Stomach (tissue), 9 donors: ENCODE data around the gene RRAS2. TPM values are rescaled to one million over a fixed set of nuclear protein-coding genes. Genes with fewer than 3 reads are reported as not detected.

Experiments used
- DNase-seq, 2 donors: peaks; one replicate each; pipeline versions ENCODE4 v3.0.0 to v3.0.0-alpha.2; 2013 to 2019
- H3K27ac ChIP-seq, 5 donors: fragments of 200-600 bp in 4 of 5; sonication (generic) in 4 of 5; one replicate each; pipeline ENCODE4 v1.5.1; 2013 to 2019; ENCODE audit warnings: mild to moderate bottlenecking in 1 of 5, moderate library complexity in 1 of 5
- H3K27me3 ChIP-seq, 3 donors: fragments of 200-600 bp; sonication (generic); one replicate each; pipeline ENCODE4 v1.5.1; 2017 to 2019; ENCODE audit warnings: mixed run types in 1 of 3
- H3K36me3 ChIP-seq, 4 donors: fragments of 200-600 bp; sonication (generic); 1 replicate in 3 of 4; 2 replicates in 1 of 4; pipeline ENCODE4 v1.5.1; 2016 to 2019
- H3K4me1 ChIP-seq, 4 donors: fragments of 200-600 bp; sonication (generic); one replicate each; pipeline ENCODE4 v1.5.1; 2016 to 2019
- H3K4me3 ChIP-seq, 4 donors: fragments of 200-600 bp; sonication (generic) in 3 of 4; one replicate each; pipeline ENCODE4 v1.5.1; 2016 to 2019; ENCODE audit warnings: mild to moderate bottlenecking in 1 of 4
- H3K9me3 ChIP-seq, 4 donors: fragments of 200-600 bp; sonication (generic); one replicate each; pipeline ENCODE4 v1.5.1; 2016 to 2019
- CTCF ChIP-seq, 7 experiments: fragments of 450-650 bp in 4 of 7; fragments of 200-600 bp in 3 of 7; sonication (generic) in 3 of 7; IDR thresholded peaks; one replicate each; pipeline ENCODE4 v1.5.1; 2016 to 2019; ENCODE audit warnings: antibody characterized with exemption in 7 of 7, control low read depth in 2 of 7, mild to moderate bottlenecking in 1 of 7
- EP300 ChIP-seq: sonication (generic); formaldehyde crosslinking; IDR thresholded peaks from one replicate; pipeline ENCODE4 v1.6.1; 2017; ENCODE audit warnings: antibody characterized with exemption
- POLR2A ChIP-seq, 4 donors: fragments of 450-650 bp; IDR thresholded peaks; one replicate each; pipeline ENCODE4 v1.6.1; 2016; ENCODE audit warnings: antibody characterized with exemption in 4 of 4, control low read depth in 2 of 4, mild to moderate bottlenecking in 1 of 4, moderate library complexity in 1 of 4
- POLR2AphosphoS5 ChIP-seq, 3 donors: sonication (generic); formaldehyde crosslinking; IDR thresholded peaks; one replicate each; pipeline ENCODE4 v1.6.1; 2016; ENCODE audit warnings: antibody characterized with exemption in 3 of 3
- WGBS, 5 donors: extraction: QIAGEN DNeasy Blood & Tissue Kit in 3 of 5; methylation state at CpG; one replicate each; pipeline versions ENCODE4 v1.1.5 to v1.1.7; 2013 to 2018; 5-methylcytosine and 5-hydroxymethylcytosine counted together
- intact Hi-C: fragments of 100-400 bp; cut with DNase I; formaldehyde crosslinking; loops from one replicate; pipeline ENCODE4 v1.15.1; 2023; ENCODE audit warnings: low total_unique reads
- polyA plus RNA-seq, 3 donors: library from polyadenylated mRNA; stranded (reverse); fragments of 200-250 nt; gene quantifications; one replicate each; pipeline ENCODE4 v1.2.3, GENCODE V29; 2013
- total RNA-seq, 5 donors: library from RNA; depleted of rRNA; stranded (reverse); fragments of >200 nt; gene quantifications; one replicate each; pipeline versions ENCODE4 v1.1.0 to v1.2.3, GENCODE V29; 2014 to 2016
- donor health status: healthy with polysubstance abuse.
- donor health status: Bipolar disorder and iron deficiency.
- donor health status: healthy.

The RRAS2 gene
- total and polyA plus RNA-seq, 8 donors: 1.2 to 65.0 (median 19.3) TPM

GRCh38 chr11:14364322-14364721 is 5.3 kb upstream of the RRAS2 start:
- H3K36me3 ChIP-seq: no peaks in the 10 kb centered on the region
- H3K4me1 ChIP-seq: peaks cover 0 to 2% (median under 1%) of the 10 kb centered on the region in 4 donors
- no peak overlapping the region for H3K4me3 ChIP-seq
- H3K27ac ChIP-seq: peak overlapping the region in 1 of 5 donors; percentile 5
- DNase-seq: no peak
- TF ChIP-seq POLR2AphosphoS5 (IDR thresholded peaks at IDR 0.05): peak in 1 of 3 donors; percentile 5
- no peak for TF ChIP-seq EP300
- WGBS, 5 donors: 80 to 94% (median 89%) methylated on average over 5 of the region's 5 CpGs
- H3K27me3 ChIP-seq: no peaks in the 10 kb centered on the region
- intact Hi-C loops: no loop called here
- no peaks in the 10 kb centered on the region for H3K9me3 ChIP-seq

- H3K4me1 ChIP-seq: peaks cover 2 to 8% (median 8%) of the 10 kb centered on the region in 4 donors
- H3K4me3 ChIP-seq: no peak overlapping the region
- 79 to 87% (median 86%) methylated on average over 3 of the region's 3 CpGs for whole genome bisulfite sequencing, 5 donors
- no peak for TF ChIP-seq POLR2AphosphoS5 (IDR thresholded peaks at IDR 0.05)
- TF ChIP-seq CTCF (IDR thresholded peaks at IDR 0.05): no peak
- no peak for TF ChIP-seq POLR2A (IDR thresholded peaks at IDR 0.05)
- no peak for TF ChIP-seq EP300
- H3K9me3 ChIP-seq: no peaks in the 10 kb centered on the region
- intact Hi-C loops: no loop called here
- H3K27me3 ChIP-seq: peaks cover 0 to 6% (median 0%) of the 10 kb centered on the region in 3 donors
- no peak overlapping the region for H3K27ac ChIP-seq
- no peaks in the 10 kb centered on the region for H3K36me3 ChIP-seq
- DNase-seq: no peak
These were observed 3.6 kb upstream of the RRAS2 start for GRCh38 chr11:14362611-14363010.

- intact Hi-C loops: no loop called here
- Histone ChIP-seq H3K27ac (no peak overlapping the region), H3K4me3 (no peak overlapping the region), H3K27me3 (peaks cover 0 to 6% (median 0%) of the 10 kb centered on the region in 3 donors), H3K9me3 (no peaks in the 10 kb centered on the region), H3K36me3 (no peaks in the 10 kb centered on the region), H3K4me1 (peaks cover 6 to 15% (median 14%) of the 10 kb centered on the region in 4 donors)
- no peak for DNase-seq
- no peak for TF ChIP-seq EP300
- no peak for TF ChIP-seq POLR2AphosphoS5 (IDR thresholded peaks at IDR 0.05)
- TF ChIP-seq CTCF (IDR thresholded peaks at IDR 0.05): no peak
- no peak for TF ChIP-seq POLR2A (IDR thresholded peaks at IDR 0.05)
These were observed 3.0 kb upstream of the RRAS2 start for GRCh38 chr11:14361951-14362350.

- intact Hi-C loops: no loop called here
- no peak for DNase-seq
- Histone ChIP-seq H3K4me1 (peaks cover 6 to 25% (median 17%) of the 10 kb centered on the region in 4 donors), H3K27me3 (peaks cover 0 to 6% (median 0%) of the 10 kb centered on the region in 3 donors), H3K4me3 (no peak overlapping the region), H3K36me3 (no peaks in the 10 kb centered on the region), H3K27ac (no peak overlapping the region), H3K9me3 (no peaks in the 10 kb centered on the region)
- 93 to 96% (median 96%) methylated on average over 17 of the region's 17 CpGs for WGBS, 5 donors
- TF ChIP-seq POLR2A (IDR thresholded peaks at IDR 0.05) (no peak), POLR2AphosphoS5 (IDR thresholded peaks at IDR 0.05) (no peak), CTCF (IDR thresholded peaks at IDR 0.05) (no peak), EP300 (no peak)
These were observed 2.0 kb upstream of the RRAS2 start for GRCh38 chr11:14360976-14361375.

- H3K27ac ChIP-seq: peak overlapping the region in 3 of 5 donors; percentile 85 to 92 (median 91)
- intact Hi-C loops: no loop called here
These were observed 583 bp upstream of the RRAS2 start for GRCh38 chr11:14359501-14360031.

More at GRCh38 chr11:14359501-14360031, 583 bp upstream of the RRAS2 start:
- DNase-seq: no peak
- TF ChIP-seq EP300 (no peak), POLR2AphosphoS5 (IDR thresholded peaks at IDR 0.05) (no peak), POLR2A (IDR thresholded peaks at IDR 0.05) (no peak), CTCF (IDR thresholded peaks at IDR 0.05) (no peak)
- H3K36me3 ChIP-seq: no peaks in the 10 kb centered on the region
- H3K9me3 ChIP-seq: no peaks in the 10 kb centered on the region
- WGBS, 5 donors: 71 to 84% (median 78%) methylated on average over 5 of the region's 5 CpGs
- peaks cover 6 to 27% (median 17%) of the 10 kb centered on the region in 4 donors for H3K4me1 ChIP-seq
- peak overlapping the region; percentile 81 to 94 (median 87) for H3K4me3 ChIP-seq
- peaks cover 0 to 6% (median 0%) of the 10 kb centered on the region in 3 donors for H3K27me3 ChIP-seq
